ENCODE results near the gene FEV.

The FEV gene

DNA sequence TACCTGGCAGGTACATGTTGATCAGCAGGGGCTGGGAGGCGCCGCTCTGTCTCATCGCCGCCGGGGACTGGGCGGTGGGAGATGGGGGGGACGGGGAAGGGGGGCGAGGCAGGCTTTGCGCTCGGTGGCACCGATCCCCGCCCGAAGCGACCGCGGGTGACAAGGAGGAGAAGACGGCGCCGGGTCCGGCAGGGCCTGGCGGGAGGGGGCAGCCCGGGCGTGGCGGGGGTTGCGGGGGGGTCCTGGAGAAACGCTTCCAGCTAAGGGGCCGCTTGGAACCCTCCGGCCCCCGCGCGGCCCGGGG is at the start of gene FEV:
FEV (minus strand) TSS at position 164 of the 304 bp plus-strand sequence; CDS start at position 55, 109 bp downstream.
- no peak for DNase-seq

DNA sequence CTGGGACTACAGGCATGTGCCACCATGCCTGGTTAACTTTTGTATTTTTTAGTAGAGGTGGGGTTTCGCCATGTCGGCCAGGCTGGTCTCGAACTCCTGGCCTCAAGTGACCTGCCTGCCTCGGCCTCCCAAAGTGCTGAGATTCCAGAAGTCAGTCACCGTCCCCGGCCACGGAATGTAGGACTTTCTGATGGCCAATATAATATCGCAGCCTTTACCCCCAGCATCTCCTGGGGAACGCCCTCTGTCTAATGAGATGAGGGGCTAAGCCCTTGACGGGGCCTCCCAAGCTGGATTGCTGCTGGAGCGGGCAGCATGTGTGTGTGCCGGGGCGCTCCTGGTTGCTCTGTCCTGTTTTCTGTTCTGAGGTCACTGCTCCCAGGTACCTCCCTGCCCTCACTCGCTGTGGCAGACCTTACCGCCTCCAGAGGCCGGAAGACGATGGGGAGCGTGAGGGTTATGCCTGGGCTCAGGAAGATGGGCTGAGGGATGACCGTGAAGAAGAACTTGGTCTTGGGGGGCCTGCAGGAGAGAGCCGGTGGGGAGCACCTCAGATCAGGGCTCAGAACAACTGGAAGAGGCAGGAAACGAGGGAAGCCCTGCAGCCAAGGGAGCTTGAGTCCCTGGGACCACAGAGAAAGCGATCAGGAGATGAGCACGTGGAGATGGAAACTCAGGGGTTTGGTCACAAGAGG is 47.2 kb upstream of the FEV start:
- DNase-seq, result no peak

DNA sequence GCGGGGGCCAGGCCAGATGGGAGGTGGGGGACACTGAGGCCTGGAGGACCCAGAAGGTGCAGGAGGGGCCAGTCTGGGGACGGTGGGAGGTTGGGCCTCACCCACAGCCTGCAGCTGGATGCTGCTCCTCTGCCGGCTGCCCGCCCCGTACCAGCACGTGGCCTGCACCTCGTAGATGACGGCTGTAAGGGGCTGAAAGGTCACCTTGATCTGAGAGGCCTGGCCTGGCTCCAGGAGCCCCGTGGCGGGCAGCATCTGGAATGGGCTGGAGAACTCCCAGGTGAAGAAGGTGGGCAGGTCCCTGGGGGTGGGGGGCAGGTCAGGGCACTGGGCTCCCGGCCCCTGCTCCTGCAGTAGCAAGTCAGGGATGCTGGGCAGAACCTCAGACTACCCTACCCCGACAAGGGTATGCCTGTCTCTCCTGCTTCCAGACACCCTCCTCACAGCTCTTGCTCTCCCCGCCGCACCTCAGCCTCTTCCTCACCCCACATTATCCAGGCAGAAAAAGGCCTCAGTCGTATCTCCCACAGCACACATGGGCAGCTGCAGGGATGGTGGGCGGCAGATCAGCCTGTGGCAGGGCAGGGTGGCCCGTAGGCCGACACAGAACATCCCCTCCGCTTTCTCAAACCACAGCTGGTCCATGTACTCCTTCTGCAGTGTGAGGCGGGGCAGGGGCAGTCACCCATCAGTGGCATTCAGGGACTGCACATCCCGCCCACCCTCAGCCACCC is 46.2 kb upstream of the FEV start:
- DNase-seq, result no peak

DNA sequence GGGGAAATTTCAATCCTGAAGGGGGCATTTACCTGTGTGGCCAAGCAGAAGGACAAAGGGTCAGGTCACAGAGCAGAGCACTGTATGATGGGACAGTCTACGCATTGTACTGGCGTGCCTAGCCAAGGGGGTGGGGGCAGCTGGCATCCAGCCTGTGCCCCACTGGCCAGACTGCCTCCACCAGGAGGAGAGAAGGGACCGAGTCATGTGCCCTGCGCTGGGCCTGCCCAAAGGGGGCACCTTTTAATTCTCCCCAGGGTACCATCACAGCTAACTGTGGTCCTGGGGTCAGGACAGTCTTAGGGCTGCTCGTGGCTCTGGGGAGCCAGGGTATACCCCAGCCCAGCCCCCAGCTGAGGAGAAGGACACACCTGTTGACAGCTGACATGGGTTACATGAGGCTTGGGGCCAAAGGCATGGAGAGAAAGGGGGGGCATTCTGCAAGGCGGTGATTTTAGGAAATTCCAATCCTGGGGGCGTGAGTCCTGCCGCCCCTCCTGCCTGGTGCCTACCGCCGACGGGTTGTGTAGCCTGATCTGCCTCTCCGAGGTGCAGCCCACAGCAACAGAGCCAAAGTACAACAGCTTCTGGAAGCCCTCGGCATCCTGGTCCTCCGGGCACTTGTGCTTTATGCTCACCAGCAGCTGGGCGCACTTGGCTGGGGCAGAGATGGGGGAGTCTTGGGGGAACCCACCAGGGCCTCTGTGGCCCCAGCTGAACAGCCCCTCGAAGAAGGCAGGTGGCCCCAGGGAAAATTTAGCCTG is 45.4 kb upstream of the FEV start:
- DNase-seq, result no peak

GRCh38 chr2:219029829-219030165 is 44.8 kb upstream of the FEV start:
- no peak for DNase-seq

- no peak for DNase-seq
These were observed 44.2 kb upstream of the FEV start for GRCh38 chr2:219028996-219029828.

GRCh38 chr2:219028141-219028540 is 43.2 kb upstream of the FEV start:
- no peak for DNase-seq

- no peak for DNase-seq
These were observed 42.6 kb upstream of the FEV start for GRCh38 chr2:219027511-219028055.

DNA sequence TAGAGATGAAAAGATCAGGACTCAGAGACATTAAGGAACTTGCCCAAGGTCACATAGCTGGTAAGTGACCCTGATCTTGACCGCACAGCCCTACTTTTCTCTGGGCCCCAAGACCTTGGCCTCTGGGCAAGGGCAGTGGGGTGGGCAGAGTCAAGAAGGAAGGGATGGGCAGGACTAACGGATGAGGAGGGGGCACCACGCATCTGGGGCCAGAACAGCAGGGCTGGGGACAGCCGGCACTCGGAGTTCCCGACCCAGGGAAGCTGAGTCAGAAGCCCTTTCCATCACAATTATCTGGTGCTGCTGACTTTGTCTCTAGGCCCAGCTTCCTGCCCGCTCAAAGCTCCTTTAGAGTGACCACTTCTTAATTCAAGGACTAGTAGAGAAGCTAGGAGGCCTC is 42.0 kb upstream of the FEV start:
- no peak for DNase-seq

- DNase-seq, result no peak
These were observed 40.9 kb upstream of the FEV start for GRCh38 chr2:219025637-219026585.

DNA sequence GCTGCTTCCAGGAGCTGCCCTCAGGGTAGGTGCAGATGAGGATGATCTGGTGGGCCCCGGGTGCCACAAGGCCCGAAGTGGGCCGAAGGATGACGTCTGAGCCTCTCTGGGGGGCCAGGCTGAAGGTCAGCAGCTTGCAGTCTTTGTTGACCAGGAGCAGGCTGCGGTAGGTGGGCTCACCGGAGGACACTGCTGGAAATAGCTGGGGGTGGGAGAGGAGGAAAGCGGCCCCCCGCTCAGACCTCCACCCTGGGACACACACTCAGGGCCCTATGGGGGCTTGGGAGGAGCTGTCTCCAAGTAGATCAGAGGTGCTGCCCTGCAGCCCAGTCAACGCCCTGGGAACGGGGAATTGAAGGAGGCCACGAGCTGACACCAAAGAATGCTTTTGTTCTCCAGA is 39.1 kb upstream of the FEV start:
- DNase-seq, result no peak

DNA sequence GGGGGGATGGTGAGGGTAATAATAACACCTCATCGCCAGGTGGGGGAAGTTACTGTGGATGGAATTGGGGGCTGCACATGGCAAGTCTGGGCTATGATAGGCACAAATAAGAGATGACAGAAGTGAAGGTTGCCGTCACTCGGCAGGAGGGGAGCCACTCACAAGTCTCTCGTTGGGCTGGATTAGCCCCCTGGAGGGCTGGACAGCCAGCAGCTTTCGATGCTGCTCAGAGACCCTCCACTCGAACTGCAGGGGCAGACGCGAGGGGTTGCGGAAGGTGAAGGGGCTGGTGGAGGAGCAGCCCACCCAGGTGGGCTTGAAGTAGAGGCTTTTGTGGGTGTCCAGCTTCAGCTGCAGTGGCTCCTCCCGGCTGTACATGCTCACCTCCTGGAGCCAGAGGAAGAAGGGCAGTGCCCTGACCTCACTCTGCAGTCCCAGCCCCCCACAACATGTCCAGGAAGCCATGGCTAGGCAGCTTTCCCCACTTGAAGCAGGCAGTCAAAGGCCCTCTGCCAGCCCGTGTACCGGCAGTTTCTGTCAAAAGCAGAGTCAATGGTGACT is 38.1 kb upstream of the FEV start:
- no peak for DNase-seq

- DNase-seq, result no peak
These were observed 37.6 kb upstream of the FEV start for GRCh38 chr2:219022616-219023015.

DNA sequence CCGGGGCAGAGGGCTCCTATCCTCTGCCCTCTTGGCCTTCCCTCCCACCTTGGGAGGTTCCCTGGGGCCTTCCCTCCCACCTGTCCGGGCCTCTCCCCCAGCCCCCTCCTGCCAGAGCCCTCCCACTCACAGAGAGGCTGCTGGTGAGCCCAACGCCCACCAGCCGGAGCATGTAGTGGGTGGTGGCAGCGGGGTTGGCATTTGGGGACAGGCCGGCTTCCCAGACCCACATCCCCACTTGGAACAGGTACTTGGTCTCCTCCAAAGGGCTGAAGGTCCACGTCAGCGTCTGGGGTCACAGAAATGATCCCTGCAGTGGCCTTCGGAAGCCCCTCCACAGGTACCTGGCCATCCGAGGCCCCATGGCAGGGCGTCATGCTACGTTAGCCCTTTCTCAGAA is 37.1 kb upstream of the FEV start:
- DNase-seq, result no peak

DNA sequence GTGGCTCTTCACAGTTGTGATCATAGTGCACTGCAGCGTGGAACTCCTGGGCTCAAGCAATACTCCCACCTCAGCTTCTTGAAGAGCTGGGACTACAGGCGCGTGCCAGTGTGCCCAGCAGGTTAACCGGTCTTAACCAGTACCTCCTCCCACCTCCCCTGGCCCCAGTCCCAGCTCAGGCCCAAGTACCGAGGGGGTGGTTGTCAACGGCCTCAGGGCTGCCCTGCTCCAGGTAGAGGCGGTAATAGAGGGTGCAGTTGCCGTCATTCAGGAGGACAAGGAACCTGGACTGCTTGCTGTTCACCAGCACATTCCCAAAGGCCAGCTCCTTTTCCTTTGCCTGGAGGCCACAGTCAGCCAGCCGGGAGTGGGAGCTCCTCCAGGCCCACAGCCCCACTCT is 36.6 kb upstream of the FEV start:
- DNase-seq, result no peak

- no peak for DNase-seq
These were observed 35.8 kb upstream of the FEV start for GRCh38 chr2:219020604-219021365.

DNA sequence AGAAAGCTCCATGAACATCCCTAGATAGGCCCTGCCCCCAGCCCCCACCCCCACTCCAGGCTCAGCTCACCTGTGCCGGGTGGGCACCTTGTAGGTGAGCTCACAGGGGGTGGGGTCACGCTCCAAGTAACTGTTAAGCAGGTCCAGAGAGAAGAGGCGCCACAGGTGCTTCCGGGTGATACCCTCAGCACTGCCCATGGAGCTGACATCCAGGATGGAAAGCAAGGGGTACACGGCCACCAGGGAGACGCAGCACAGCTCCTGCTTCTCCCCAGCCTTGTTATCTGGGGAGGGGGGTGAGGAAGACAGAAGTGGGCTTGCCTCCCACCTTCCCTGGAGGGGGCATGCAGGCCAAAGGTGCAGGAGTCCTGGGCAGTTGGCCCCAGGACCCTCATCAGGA is 34.5 kb upstream of the FEV start:
- DNase-seq, result no peak

GRCh38 chr2:219018726-219019125 is 33.7 kb upstream of the FEV start:
- no peak for DNase-seq

- DNase-seq, result no peak
These were observed 33.3 kb upstream of the FEV start for GRCh38 chr2:219018286-219018685.

- no peak for DNase-seq
These were observed 32.4 kb upstream of the FEV start for GRCh38 chr2:219017201-219017931.

Data from cortex of kidney (tissue), 1 donor.